Panc1 (cell line): ENCODE results near the gene FAM83E. TPM values are rescaled to one million over a fixed set of nuclear protein-coding genes. Genes with fewer than 3 reads are reported as not detected.

ENCODE experiments used
- ATAC-seq: fragments of 200-7000 bp; cut with Tn5 transposase; 2 replicates; pipeline ENCODE4 v1.9.1; 2020; ENCODE audit warnings: mild to moderate bottlenecking, moderate library complexity
- Bru-seq: library from RNA; stranded (reverse); fragments of 400-500 nt; gene quantifications from one replicate; lab custom pipeline; 2021; lab: Mats Ljungman, UMichigan
- BruChase-seq, 2 experiments: library from RNA; stranded (reverse); fragments of 400-500 nt; gene quantifications; one replicate each; lab custom pipeline; 2021; lab: Mats Ljungman, UMichigan
- BruUV-seq: library from RNA; stranded (reverse); fragments of 400-500 nt; replicated peaks from 2 replicates; lab custom pipeline; 2021; lab: Mats Ljungman, UMichigan
- CTCF ChIA-PET: fragments of 300-600 bp; sonication (Branson Sonifier 250); formaldehyde crosslinking; loops from one replicate; lab custom pipeline; 2022; ENCODE audit warnings: antibody characterized with exemption; lab: Charles Lee
- POLR2A ChIA-PET: fragments of 300-600 bp; sonication (Branson Sonifier 250); formaldehyde crosslinking; loops from one replicate; lab custom pipeline; 2022; ENCODE audit warnings: antibody characterized with exemption; lab: Charles Lee
- DNase-seq: peaks from one replicate; pipeline ENCODE4 v3.0.0-alpha.2; 2010; ENCODE audit warnings: low read depth, low spot score
- H3K27ac ChIP-seq: 2 replicates; pipeline ENCODE4 v1.5.1; 2011; ENCODE audit warnings: mild to moderate bottlenecking, low read length, inconsistent platforms
- H3K27me3 ChIP-seq: fragments of 200-500 bp; sonication (Bioruptor generic); 2 replicates; pipeline ENCODE4 v1.6.0; 2014; ENCODE audit warnings: low read length, inconsistent platforms; ENCODE audit not compliant: control insufficient read depth, insufficient read depth
- H3K36me3 ChIP-seq: fragments of 200-500 bp; sonication (Bioruptor generic); 2 replicates; pipeline ENCODE4 v1.5.1; 2014; ENCODE audit warnings: inconsistent platforms, mild to moderate bottlenecking, low read length, moderate library complexity; ENCODE audit not compliant: control insufficient read depth, insufficient read depth
- H3K4me1 ChIP-seq: 2 replicates; pipeline ENCODE4 v1.5.1; 2011; ENCODE audit warnings: inconsistent platforms, mild to moderate bottlenecking, low read length, moderate library complexity; ENCODE audit not compliant: control insufficient read depth, insufficient read depth
- H3K4me3 ChIP-seq, 2 experiments: 2 replicates each; pipeline ENCODE4 v1.5.1; 2011 to 2012; ENCODE audit warnings: low read depth in 2 of 2, low read length in 2 of 2, mild to moderate bottlenecking in 2 of 2, inconsistent platforms in 1 of 2, moderate library complexity in 1 of 2
- H3K9me3 ChIP-seq: fragments of 200-500 bp; sonication (Bioruptor generic); 2 replicates; pipeline ENCODE4 v1.5.1; 2014; ENCODE audit warnings: low read depth, mild to moderate bottlenecking, inconsistent platforms, low read length, moderate library complexity; ENCODE audit not compliant: control insufficient read depth, insufficient read depth
- POLR2AphosphoS5 ChIP-seq: IDR thresholded peaks from 2 replicates; pipeline ENCODE4 v1.6.1; 2012; ENCODE audit warnings: mild to moderate bottlenecking, low read depth, low read length, moderate library complexity
- SIN3A ChIP-seq: IDR thresholded peaks from 2 replicates; pipeline ENCODE4 v1.6.1; 2012; ENCODE audit warnings: low read depth, mild to moderate bottlenecking, low read length, moderate library complexity, borderline replicate concordance; ENCODE audit not compliant: insufficient read depth
- TCF7L2 ChIP-seq: IDR thresholded peaks from 2 replicates; pipeline ENCODE4 v1.6.1; 2011; ENCODE audit warnings: mild to moderate bottlenecking, low read depth, low read length, inconsistent platforms
- in situ Hi-C: cut with HindIII; loops from 2 replicates; pipeline ENCODE4 v1.10.0; 2016; ENCODE audit warnings: low sequenced_read_pairs, low pct_unique_long_range_greater_than_20kb
- intact Hi-C: fragments of 100-400 bp; cut with micrococcal nuclease; formaldehyde crosslinking; loops from one replicate; pipeline ENCODE4 v1.10.0; 2022; ENCODE audit not compliant: unreplicated experiment
- long read RNA-seq: library from polyadenylated mRNA; unstranded; transcript quantifications from one replicate; pipeline ENCODE4 v2.0.0, GENCODE V29; 2021; ENCODE audit not compliant: unreplicated experiment
- polyA plus RNA-seq: library from polyadenylated mRNA; unstranded; fragments of >200 nt; gene quantifications from one replicate; pipeline ENCODE4 v1.2.1, GENCODE V29; 2012; ENCODE audit warnings: missing spikeins; ENCODE audit not compliant: insufficient read length
- total RNA-seq: library from RNA; stranded (reverse); gene quantifications from one replicate; pipeline ENCODE4 v1.2.1, GENCODE V29; 2021; ENCODE audit not compliant: unreplicated experiment
- TF ChIP-seq, protein P1 (sequence below), 2 experiments: IDR thresholded peaks; 2 replicates each; pipeline ENCODE4 v1.6.1; 2011 to 2012; ENCODE audit warnings: low read depth in 2 of 2, control low read depth in 1 of 2, low read length in 1 of 2, mild to moderate bottlenecking in 1 of 2, moderate library complexity in 1 of 2; ENCODE audit not compliant: insufficient read depth in 1 of 2
- TF ChIP-seq, protein P2 (sequence below): fragments of 450-650 bp; IDR thresholded peaks from 2 replicates; pipeline ENCODE4 v1.5.1; 2017; ENCODE audit warnings: mild to moderate bottlenecking

Gene FAM83E
- total RNA-seq = 1.0 TPM
- polyA plus RNA-seq = not detected
- Bru-seq, nascent RNA = percentile 39 among the genes with signal in this experiment
- percentile 28 among the genes with signal in this experiment for BruChase-seq, experiment 1, labeled RNA remaining after a 2-hour chase
- BruChase-seq, experiment 2, labeled RNA remaining after a 6-hour chase = percentile 33 among the genes with signal in this experiment
- long read RNA-seq = 0 reads

- BruUV-seq = no TSS peak
- Histone ChIP-seq H3K27ac (peak within 1 kb of the TSS; percentile 23; the same call in 1 of the 2 replicates), H3K4me3 (no peak within 1 kb of the TSS), H3K27me3 (no peaks in the 10 kb centered on the region), H3K36me3 (peaks cover 11% of the 10 kb centered on the region), H3K9me3 (no peaks in the 10 kb centered on the region), H3K4me1 (peaks cover 35% of the 10 kb centered on the region)
- POLR2A ChIA-PET = interaction anchor here (0.6 kb wide), 1 partner anchor 397 kb away, joined by 3 read pairs; no protein-coding TSS in a partner anchor
- intact Hi-C loops = no loop called here
- no peak for ATAC-seq
- no peak for DNase-seq
- in situ Hi-C loops = no loop called here
- 0 out of 2 replicates have a peak, but pooled peaks have one; percentile 42 for TF ChIP-seq SIN3A
- no peak for TF ChIP-seq TCF7L2
- CTCF ChIA-PET = no interaction called here
These were observed at the start of gene FAM83E for GRCh38 chr19:48614436-48615230. FAM83E (minus strand) TSS chr19:48615076; CDS start chr19:48613372, 1,704 bp downstream.

- no peak for ATAC-seq
These were observed 49.6 kb upstream of the FAM83E start for GRCh38 chr19:48664476-48664875.

More at GRCh38 chr19:48664476-48664875, 49.6 kb upstream of the FAM83E start:
- CTCF ChIA-PET = interaction anchor here (0.7 kb wide), 1 partner anchor 13 kb away, joined by 3 read pairs; no protein-coding TSS in a partner anchor
- Histone ChIP-seq H3K36me3 (no peaks in the 10 kb centered on the region), H3K27ac (no peak overlapping the region), H3K27me3 (no peaks in the 10 kb centered on the region), H3K4me3 (no peak overlapping the region), H3K9me3 (no peaks in the 10 kb centered on the region), H3K4me1 (no peaks in the 10 kb centered on the region)
- in situ Hi-C loops (no loop called here), intact Hi-C loops (no loop called here)
- TF ChIP-seq TCF7L2 (no peak), POLR2AphosphoS5 (no peak), SIN3A (no peak)
- TF ChIP-seq, protein P1, sequence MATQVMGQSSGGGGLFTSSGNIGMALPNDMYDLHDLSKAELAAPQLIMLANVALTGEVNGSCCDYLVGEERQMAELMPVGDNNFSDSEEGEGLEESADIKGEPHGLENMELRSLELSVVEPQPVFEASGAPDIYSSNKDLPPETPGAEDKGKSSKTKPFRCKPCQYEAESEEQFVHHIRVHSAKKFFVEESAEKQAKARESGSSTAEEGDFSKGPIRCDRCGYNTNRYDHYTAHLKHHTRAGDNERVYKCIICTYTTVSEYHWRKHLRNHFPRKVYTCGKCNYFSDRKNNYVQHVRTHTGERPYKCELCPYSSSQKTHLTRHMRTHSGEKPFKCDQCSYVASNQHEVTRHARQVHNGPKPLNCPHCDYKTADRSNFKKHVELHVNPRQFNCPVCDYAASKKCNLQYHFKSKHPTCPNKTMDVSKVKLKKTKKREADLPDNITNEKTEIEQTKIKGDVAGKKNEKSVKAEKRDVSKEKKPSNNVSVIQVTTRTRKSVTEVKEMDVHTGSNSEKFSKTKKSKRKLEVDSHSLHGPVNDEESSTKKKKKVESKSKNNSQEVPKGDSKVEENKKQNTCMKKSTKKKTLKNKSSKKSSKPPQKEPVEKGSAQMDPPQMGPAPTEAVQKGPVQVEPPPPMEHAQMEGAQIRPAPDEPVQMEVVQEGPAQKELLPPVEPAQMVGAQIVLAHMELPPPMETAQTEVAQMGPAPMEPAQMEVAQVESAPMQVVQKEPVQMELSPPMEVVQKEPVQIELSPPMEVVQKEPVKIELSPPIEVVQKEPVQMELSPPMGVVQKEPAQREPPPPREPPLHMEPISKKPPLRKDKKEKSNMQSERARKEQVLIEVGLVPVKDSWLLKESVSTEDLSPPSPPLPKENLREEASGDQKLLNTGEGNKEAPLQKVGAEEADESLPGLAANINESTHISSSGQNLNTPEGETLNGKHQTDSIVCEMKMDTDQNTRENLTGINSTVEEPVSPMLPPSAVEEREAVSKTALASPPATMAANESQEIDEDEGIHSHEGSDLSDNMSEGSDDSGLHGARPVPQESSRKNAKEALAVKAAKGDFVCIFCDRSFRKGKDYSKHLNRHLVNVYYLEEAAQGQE (IDR thresholded peaks at IDR 0.05; ENCODE audit: insufficient read depth in 1 of 2, low read depth in 2 of 2, low read length in 1 of 2) = no peak
- TF ChIP-seq, protein P2, sequence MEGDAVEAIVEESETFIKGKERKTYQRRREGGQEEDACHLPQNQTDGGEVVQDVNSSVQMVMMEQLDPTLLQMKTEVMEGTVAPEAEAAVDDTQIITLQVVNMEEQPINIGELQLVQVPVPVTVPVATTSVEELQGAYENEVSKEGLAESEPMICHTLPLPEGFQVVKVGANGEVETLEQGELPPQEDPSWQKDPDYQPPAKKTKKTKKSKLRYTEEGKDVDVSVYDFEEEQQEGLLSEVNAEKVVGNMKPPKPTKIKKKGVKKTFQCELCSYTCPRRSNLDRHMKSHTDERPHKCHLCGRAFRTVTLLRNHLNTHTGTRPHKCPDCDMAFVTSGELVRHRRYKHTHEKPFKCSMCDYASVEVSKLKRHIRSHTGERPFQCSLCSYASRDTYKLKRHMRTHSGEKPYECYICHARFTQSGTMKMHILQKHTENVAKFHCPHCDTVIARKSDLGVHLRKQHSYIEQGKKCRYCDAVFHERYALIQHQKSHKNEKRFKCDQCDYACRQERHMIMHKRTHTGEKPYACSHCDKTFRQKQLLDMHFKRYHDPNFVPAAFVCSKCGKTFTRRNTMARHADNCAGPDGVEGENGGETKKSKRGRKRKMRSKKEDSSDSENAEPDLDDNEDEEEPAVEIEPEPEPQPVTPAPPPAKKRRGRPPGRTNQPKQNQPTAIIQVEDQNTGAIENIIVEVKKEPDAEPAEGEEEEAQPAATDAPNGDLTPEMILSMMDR = no peak
- BruUV-seq = no TSS peak
- DNase-seq = no peak
- POLR2A ChIA-PET = no interaction called here
